Glutamatergic neuron (in vitro differentiated cells): ENCODE results near the gene ABCA6. TPM values are rescaled to one million over a fixed set of nuclear protein-coding genes. Genes with fewer than 3 reads are reported as not detected.

Experiments
- DNase-seq: peaks from one replicate; pipeline ENCODE4 v3.0.0; 2022
- H3K27ac Mint-ChIP-seq: one replicate; pipeline ENCODE4 v1.8.0; 2020; ENCODE audit warnings: mild to moderate bottlenecking, mixed read lengths, inconsistent platforms; ENCODE audit not compliant: unreplicated experiment
- H3K27me3 Mint-ChIP-seq: one replicate; pipeline ENCODE4 v1.8.0; 2020; ENCODE audit warnings: mild to moderate bottlenecking, moderate library complexity, mixed read lengths, inconsistent platforms; ENCODE audit not compliant: unreplicated experiment
- H3K36me3 Mint-ChIP-seq: one replicate; pipeline ENCODE4 v1.8.0; 2020; ENCODE audit warnings: mild to moderate bottlenecking, mixed read lengths, inconsistent platforms; ENCODE audit not compliant: unreplicated experiment
- H3K4me1 Mint-ChIP-seq: one replicate; pipeline ENCODE4 v1.8.0; 2020; ENCODE audit warnings: mild to moderate bottlenecking, low read depth, mixed read lengths, inconsistent platforms; ENCODE audit not compliant: unreplicated experiment
- H3K4me3 Mint-ChIP-seq: one replicate; pipeline ENCODE4 v1.8.0; 2020; ENCODE audit warnings: mild to moderate bottlenecking, mixed read lengths, inconsistent platforms; ENCODE audit not compliant: unreplicated experiment
- H3K9me3 Mint-ChIP-seq: one replicate; pipeline ENCODE4 v1.8.0; 2020; ENCODE audit warnings: mild to moderate bottlenecking, moderate library complexity, mixed read lengths, inconsistent platforms; ENCODE audit not compliant: unreplicated experiment
- CTCF ChIP-seq: fragments of 200-600 bp; sonication (generic); IDR thresholded peaks from one replicate; pipeline ENCODE4 v1.5.0; 2021; ENCODE audit not compliant: partially characterized antibody, unreplicated experiment
- long read RNA-seq: library from polyadenylated mRNA; unstranded; transcript quantifications from one replicate; pipeline ENCODE4 v2.0.0, GENCODE V29; 2020; ENCODE audit not compliant: unreplicated experiment
- total RNA-seq: library from RNA; stranded (reverse); fragmentation: NEBNext Ultra II Directional; extraction: Animal tissue kit (Norgen Biotek cat#: 25700); gene quantifications from one replicate; pipeline ENCODE4 v1.2.1, GENCODE V29; 2021; ENCODE audit not compliant: unreplicated experiment

Gene ABCA6
- total RNA-seq = 1.6 TPM
- long read RNA-seq = 0 reads

- H3K36me3 Mint-ChIP-seq = no peaks in the 10 kb centered on the region
- no peak for DNase-seq
- TF ChIP-seq CTCF = no peak
Measured at GRCh38 chr17:69141431-69142174, at the start of gene ABCA6. Gene ABCA6, minus strand, starts transcription at chr17:69141895. Its CDS starts 1,192 bp downstream, at chr17:69140703.

GRCh38 chr17:69188796-69189195 is 47.1 kb upstream of the ABCA6 start:
- Mint-ChIP-seq H3K4me3 (no peak overlapping the region), H3K27me3 (no peaks in the 10 kb centered on the region), H3K9me3 (no peaks in the 10 kb centered on the region), H3K4me1 (peaks cover 4% of the 10 kb centered on the region), H3K36me3 (no peaks in the 10 kb centered on the region), H3K27ac (peak overlapping the region; percentile 45)
- TF ChIP-seq CTCF = no peak
- no peak for DNase-seq

More at GRCh38 chr17:69141431-69142174, at the start of gene ABCA6:
- H3K4me3 Mint-ChIP-seq = no peak within 1 kb of the TSS
- H3K9me3 Mint-ChIP-seq = no peaks in the 10 kb centered on the region
- H3K27me3 Mint-ChIP-seq = no peaks in the 10 kb centered on the region
- no peak within 1 kb of the TSS for H3K27ac Mint-ChIP-seq
- no peaks in the 10 kb centered on the region for H3K4me1 Mint-ChIP-seq

GRCh38 chr17:69188064-69188463 is 46.4 kb upstream of the ABCA6 start:
- TF ChIP-seq CTCF = no peak
- Mint-ChIP-seq H3K4me3 (no peak overlapping the region), H3K27me3 (no peaks in the 10 kb centered on the region), H3K27ac (no peak overlapping the region), H3K36me3 (no peaks in the 10 kb centered on the region), H3K9me3 (no peaks in the 10 kb centered on the region), H3K4me1 (peaks cover 4% of the 10 kb centered on the region)
- no peak for DNase-seq

GRCh38 chr17:69187294-69187693 is 45.6 kb upstream of the ABCA6 start:
- Mint-ChIP-seq H3K4me3 (no peak overlapping the region), H3K27ac (peak overlapping the region; percentile 25), H3K4me1 (peaks cover 4% of the 10 kb centered on the region), H3K9me3 (no peaks in the 10 kb centered on the region), H3K27me3 (no peaks in the 10 kb centered on the region), H3K36me3 (no peaks in the 10 kb centered on the region)
- no peak for DNase-seq
- no peak for TF ChIP-seq CTCF

GRCh38 chr17:69179227-69179952 is 37.7 kb upstream of the ABCA6 start:
- Mint-ChIP-seq H3K4me1 (peaks cover 2% of the 10 kb centered on the region), H3K27ac (no peak overlapping the region), H3K27me3 (no peaks in the 10 kb centered on the region), H3K9me3 (no peaks in the 10 kb centered on the region), H3K4me3 (no peak overlapping the region), H3K36me3 (no peaks in the 10 kb centered on the region)
- no peak for DNase-seq
- no peak for TF ChIP-seq CTCF
